K562 treated with DMSO at 1 percent for 12 hours (cell line): Measurements from ENCODE around the gene PIGQ. TPM values are rescaled to one million over a fixed set of nuclear protein-coding genes. Genes with fewer than 3 reads are reported as not detected.

Source experiments
- total RNA-seq: library from RNA; unstranded; fragments of 300-600 nt; gene quantifications from 2 replicates; pipeline ENCODE4 v1.2.3, GENCODE V29; 2022; ENCODE audit not compliant: insufficient read depth

Gene PIGQ
- total RNA-seq, result 31.0 and 43.5 TPM in 2 replicates

DNA sequence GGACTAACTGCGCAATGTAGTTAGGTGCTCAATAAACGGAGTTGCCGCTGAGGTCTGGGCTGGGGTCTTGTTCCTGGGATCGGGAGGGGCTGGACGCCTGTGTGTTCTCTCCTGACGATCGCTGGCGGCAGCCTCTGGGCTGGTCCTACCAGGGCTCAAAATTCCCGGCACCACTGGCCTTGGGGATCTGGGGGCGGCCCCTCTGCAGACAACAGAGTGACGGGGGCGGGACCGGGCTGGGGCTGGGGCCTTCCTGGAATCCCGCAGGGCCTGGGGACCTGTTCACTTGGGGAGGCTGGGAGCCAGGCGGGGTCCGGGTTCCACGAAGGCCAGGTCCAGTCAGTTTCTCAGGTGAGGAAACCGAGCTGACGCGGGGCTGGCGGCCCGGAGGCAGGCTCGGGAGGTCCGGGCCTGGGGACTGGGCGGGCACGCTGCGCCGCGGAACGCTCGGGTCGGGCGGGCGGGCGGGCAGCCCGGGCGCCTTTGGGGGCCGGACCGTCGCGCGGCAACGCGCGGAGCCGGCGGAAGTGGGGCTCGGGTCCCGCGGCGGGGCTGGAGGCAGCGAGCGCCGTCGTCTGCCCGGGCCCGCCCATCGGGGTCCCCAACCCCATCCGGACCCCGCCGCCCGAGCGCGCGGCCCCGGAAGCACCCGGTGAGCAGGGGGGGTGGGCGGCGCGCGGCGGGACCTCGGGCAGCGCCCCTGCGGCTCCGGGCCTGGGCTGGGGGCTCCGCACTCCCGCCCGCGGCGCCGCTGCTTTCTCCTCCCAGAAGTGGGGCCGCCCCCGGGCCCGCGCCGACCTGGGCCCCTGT is at the start of gene PIGQ:
TSS of gene PIGQ (plus strand) at position 524 of the 810 bp plus-strand sequence. CDS start 4,107 bp downstream, outside the sequence.

GRCh38 chr16:527015-527903 is 42.5 kb upstream of the PIGQ start, which contains the start of gene CAPN15:
TSS of gene CAPN15 (plus strand) at chr16:527712. CDS start at chr16:546839, 19,127 bp downstream.

GRCh38 chr16:560204-560700 is 9.5 kb upstream of the PIGQ start, which contains the start of gene PRR35:
TSS of gene PRR35 (plus strand) at chr16:560394. CDS start at chr16:563295, 2,901 bp downstream.

DNA sequence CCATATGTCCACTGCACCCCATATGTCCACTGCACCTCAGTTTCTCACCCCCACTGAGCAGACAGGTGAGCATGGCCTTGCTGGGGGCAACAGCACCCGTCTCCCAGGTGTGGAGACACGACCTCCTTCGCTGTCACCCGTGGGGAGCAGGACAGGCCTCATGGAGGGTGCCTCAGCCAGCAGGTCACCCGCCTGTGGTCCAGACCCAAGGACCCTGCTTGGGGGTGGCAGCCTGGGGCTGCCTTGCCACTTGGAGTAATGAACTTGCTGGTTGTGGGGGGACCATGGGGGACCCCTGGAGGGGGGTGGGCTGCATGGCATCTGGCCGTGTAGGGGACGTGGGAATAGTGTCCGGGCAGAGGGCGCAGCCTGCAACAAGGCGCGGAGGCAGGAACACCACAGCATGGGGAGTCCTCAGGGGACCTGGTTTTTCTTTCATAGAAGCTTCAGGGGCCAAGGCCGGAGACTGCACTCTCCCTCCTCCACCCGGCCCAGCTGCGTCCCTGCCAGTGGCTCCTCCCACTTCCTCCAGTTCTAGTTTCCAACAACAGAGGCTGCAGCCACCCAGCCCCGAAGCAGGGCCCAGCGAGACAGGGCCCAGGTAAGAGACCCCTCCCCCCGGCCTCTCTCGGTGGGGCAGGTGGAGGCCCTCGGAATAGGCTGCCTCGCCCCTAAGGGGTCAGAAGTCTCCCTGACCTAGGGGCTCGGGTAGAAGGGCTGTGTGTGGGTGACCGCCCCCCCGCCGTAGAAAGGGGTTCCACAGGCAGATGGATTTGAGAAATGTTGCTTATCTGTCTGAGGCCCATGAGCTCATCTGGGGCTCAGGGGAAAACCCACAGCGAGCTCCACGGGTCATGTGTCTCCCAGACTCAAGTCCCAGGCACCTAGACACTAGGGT is 3.0 kb upstream of the PIGQ start, which contains the start of gene NHLRC4:
TSS of gene NHLRC4 (plus strand) at position 531 of the 898 bp plus-strand sequence. CDS start 1,043 bp downstream, outside the sequence.

GRCh38 chr16:589658-590187 is 20.0 kb downstream of the PIGQ start, which contains the start of gene RAB40C:
TSS of gene RAB40C (plus strand) at chr16:590066. CDS start at chr16:590292, 226 bp downstream.

GRCh38 chr16:630815-631405 is 61.1 kb downstream of the PIGQ start, which contains the start of gene WFIKKN1:
TSS of gene WFIKKN1 (plus strand) at chr16:630985. CDS start at chr16:631254, 269 bp downstream.

Other genes with a start within 250 kb of the PIGQ start
- 28.6 and 39.4 TPM in 2 replicates for gene AXIN1, start 217.2 kb upstream of the PIGQ start, total RNA-seq
- 89.7 and 105 TPM in 2 replicates for gene MRPL28, start 199.4 kb upstream of the PIGQ start, total RNA-seq
- gene PGAP6, start 188.0 kb upstream of the PIGQ start, total RNA-seq, result 86.0 and 95.6 TPM in 2 replicates
- gene NME4, start 172.8 kb upstream of the PIGQ start, total RNA-seq, result 138 and 154 TPM in 2 replicates
- gene DECR2, start 168.1 kb upstream of the PIGQ start, total RNA-seq, result 36.2 and 36.4 TPM in 2 replicates
- gene RAB11FIP3, start 144.3 kb upstream of the PIGQ start, total RNA-seq, result 10.5 and 18.8 TPM in 2 replicates
- 40.3 and 60.1 TPM in 2 replicates for gene CAPN15, start 42.3 kb upstream of the PIGQ start, total RNA-seq
- gene PRR35, start 9.6 kb upstream of the PIGQ start, total RNA-seq, result not detected in 2 replicates
- 8.4 and 8.5 TPM in 2 replicates for gene NHLRC4, start 3.0 kb upstream of the PIGQ start, total RNA-seq
- gene RAB40C, start 20.1 kb downstream of the PIGQ start, total RNA-seq, result 26.5 and 38.7 TPM in 2 replicates
- 10.4 and 11.0 TPM in 2 replicates for gene WFIKKN1, start 61.0 kb downstream of the PIGQ start, total RNA-seq
- 95.4 and 142 TPM in 2 replicates for gene METTL26, start 66.3 kb downstream of the PIGQ start, total RNA-seq
- gene MCRIP2, start 71.9 kb downstream of the PIGQ start, total RNA-seq, result 62.3 and 95.4 TPM in 2 replicates
- gene WDR90, start 79.4 kb downstream of the PIGQ start, total RNA-seq, result 3.2 and 3.7 TPM in 2 replicates
- 131 and 154 TPM in 2 replicates for gene RHOT2, start 98.2 kb downstream of the PIGQ start, total RNA-seq
- gene RHBDL1, start 105.7 kb downstream of the PIGQ start, total RNA-seq, result 2.5 and 4.9 TPM in 2 replicates
- 108 and 141 TPM in 2 replicates for gene STUB1, start 110.4 kb downstream of the PIGQ start, total RNA-seq
- gene JMJD8, start 114.4 kb downstream of the PIGQ start, total RNA-seq, result 60.7 and 81.8 TPM in 2 replicates
- gene WDR24, start 120.4 kb downstream of the PIGQ start, total RNA-seq, result 21.7 and 24.9 TPM in 2 replicates
- gene FBXL16, start 135.8 kb downstream of the PIGQ start, total RNA-seq, result 2.5 and 3.3 TPM in 2 replicates
- gene METRN, start 145.2 kb downstream of the PIGQ start, total RNA-seq, result 38.5 and 41.4 TPM in 2 replicates
- gene ANTKMT, start 151.2 kb downstream of the PIGQ start, total RNA-seq, result 53.9 and 76.5 TPM in 2 replicates
- 1.7 and 2.0 TPM in 2 replicates for gene CCDC78, start 156.5 kb downstream of the PIGQ start, total RNA-seq
- 15.9 and 18.7 TPM in 2 replicates for gene HAGHL, start 157.1 kb downstream of the PIGQ start, total RNA-seq
- gene CIAO3, start 171.0 kb downstream of the PIGQ start, total RNA-seq, result 33.1 and 44.1 TPM in 2 replicates
- gene MSLN, start 190.8 kb downstream of the PIGQ start, total RNA-seq, result not detected in 2 replicates
- gene RPUSD1, start 218.4 kb downstream of the PIGQ start, total RNA-seq, result 40.4 and 44.0 TPM in 2 replicates
- 28.6 and 57.6 TPM in 2 replicates for gene CHTF18, start 218.7 kb downstream of the PIGQ start, total RNA-seq
- not detected in 2 replicates for gene GNG13, start 230.8 kb downstream of the PIGQ start, total RNA-seq